Measurements from ENCODE around the gene PLA2G12B. TPM values are rescaled to one million over a fixed set of nuclear protein-coding genes. Genes with fewer than 3 reads are reported as not detected.
"Not testable (repeated sequence)": the region's sequence is repeated elsewhere in the genome, so short reads cannot be mapped to it uniquely, and the experiment has no call there.

The PLA2G12B gene
- total RNA-seq, 1 donor from 2014 or later: 3.8 TPM

DNA sequence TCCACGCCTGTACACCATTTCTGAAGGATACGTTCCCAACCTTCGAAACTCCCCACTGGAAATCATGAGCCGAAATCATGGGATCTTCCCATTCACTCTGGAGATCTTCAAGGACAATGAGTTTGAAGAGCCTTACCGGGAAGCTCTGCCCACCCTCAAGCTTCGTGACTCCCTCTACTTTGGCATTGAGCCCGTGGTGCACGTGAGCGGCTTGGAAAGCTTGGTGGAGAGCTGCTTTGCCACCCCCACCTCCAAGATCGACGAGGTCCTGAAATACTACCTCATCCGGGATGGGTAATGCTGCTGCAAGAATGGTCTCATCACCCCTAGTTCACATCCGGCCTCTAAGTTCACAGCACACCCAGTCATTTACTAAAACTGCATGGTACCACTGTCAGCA, 30.3 kb downstream of the PLA2G12B start:
- Mint-ChIP-seq H3K4me1 (ENCODE audit: low read depth) (peaks cover 3% of the 10 kb centered on the region), H3K9me3 (ENCODE audit: low read depth) (peaks cover 16% of the 10 kb centered on the region)

DNA sequence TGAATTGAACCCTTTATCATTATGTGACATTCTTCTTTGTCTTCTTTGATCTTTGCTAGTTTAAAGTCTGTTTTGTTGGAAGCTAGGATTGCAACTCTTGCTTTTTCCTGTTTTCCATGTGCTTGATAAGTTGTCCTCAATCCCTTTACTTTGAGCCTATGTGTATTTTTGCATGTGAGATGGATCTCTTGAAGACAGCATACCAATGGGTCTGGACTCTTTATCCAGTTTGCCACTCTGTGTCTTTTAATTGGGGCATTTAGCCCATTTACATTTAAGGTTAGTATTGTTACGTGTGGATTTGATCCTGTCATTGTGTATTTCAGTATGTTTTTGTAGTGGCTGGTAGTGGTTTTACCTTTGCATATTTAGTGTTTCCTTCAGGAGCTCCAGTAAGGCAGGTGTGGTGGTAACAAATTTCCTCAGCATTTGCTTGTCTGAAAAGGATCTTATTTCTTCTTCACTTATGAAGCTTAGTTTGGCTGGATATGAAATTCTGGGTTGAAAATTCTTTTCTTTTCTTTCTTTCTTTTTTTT, 33.4 kb downstream of the PLA2G12B start:
- not testable (repeated sequence) for H3K4me3 Mint-ChIP-seq (ENCODE audit: low read depth); DNase-seq (ENCODE audit: low spot score, unreplicated experiment); H3K27ac Mint-ChIP-seq; H3K4me1 Mint-ChIP-seq (ENCODE audit: low read depth); H3K27me3 Mint-ChIP-seq
- H3K9me3 Mint-ChIP-seq (ENCODE audit: low read depth): peaks cover 27% of the 10 kb centered on the region
- peaks cover 44% of the 10 kb centered on the region for H3K36me3 Mint-ChIP-seq (ENCODE audit: insufficient read depth)

More for the DNA sequence above, 30.3 kb downstream of the PLA2G12B start:
- peaks cover 28% of the 10 kb centered on the region for H3K36me3 Mint-ChIP-seq (ENCODE audit: insufficient read depth)
- H3K27me3 Mint-ChIP-seq: no peaks in the 10 kb centered on the region
- no peak overlapping the region for H3K4me3 Mint-ChIP-seq (ENCODE audit: low read depth)
- no peak overlapping the region for H3K27ac Mint-ChIP-seq
- TF ChIP-seq CTCF (IDR thresholded peaks at IDR 0.05; ENCODE audit: unreplicated experiment): no peak
- no peak for DNase-seq (ENCODE audit: low spot score, unreplicated experiment)

DNA sequence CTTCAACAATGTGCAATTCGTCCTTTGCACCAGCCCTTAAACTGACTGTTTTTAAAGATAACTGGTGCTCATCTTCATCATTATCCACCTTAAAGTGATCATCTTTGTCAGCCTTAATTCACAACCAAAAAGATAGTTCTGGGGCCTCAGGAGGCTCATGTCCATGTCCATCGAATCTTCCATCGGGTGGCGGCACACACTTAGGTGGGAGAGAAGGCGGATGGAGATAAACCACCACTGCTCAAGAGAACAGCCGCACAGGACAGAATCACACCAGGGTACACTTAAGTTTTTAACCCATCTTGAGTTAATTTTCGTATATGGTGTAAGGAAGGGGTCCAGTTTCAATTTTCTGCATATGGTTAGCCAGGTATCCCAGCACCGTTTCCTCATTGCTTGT, 36.3 kb downstream of the PLA2G12B start:
- Mint-ChIP-seq H3K4me1 (ENCODE audit: low read depth) (no peaks in the 10 kb centered on the region), H3K9me3 (ENCODE audit: low read depth) (peaks cover 27% of the 10 kb centered on the region), H3K27ac (no peak overlapping the region), H3K27me3 (no peaks in the 10 kb centered on the region), H3K4me3 (ENCODE audit: low read depth) (no peak overlapping the region), H3K36me3 (ENCODE audit: insufficient read depth) (peaks cover 42% of the 10 kb centered on the region)
- no peak for TF ChIP-seq CTCF (IDR thresholded peaks at IDR 0.05; ENCODE audit: unreplicated experiment)
- no peak for DNase-seq (ENCODE audit: low spot score, unreplicated experiment)

DNA sequence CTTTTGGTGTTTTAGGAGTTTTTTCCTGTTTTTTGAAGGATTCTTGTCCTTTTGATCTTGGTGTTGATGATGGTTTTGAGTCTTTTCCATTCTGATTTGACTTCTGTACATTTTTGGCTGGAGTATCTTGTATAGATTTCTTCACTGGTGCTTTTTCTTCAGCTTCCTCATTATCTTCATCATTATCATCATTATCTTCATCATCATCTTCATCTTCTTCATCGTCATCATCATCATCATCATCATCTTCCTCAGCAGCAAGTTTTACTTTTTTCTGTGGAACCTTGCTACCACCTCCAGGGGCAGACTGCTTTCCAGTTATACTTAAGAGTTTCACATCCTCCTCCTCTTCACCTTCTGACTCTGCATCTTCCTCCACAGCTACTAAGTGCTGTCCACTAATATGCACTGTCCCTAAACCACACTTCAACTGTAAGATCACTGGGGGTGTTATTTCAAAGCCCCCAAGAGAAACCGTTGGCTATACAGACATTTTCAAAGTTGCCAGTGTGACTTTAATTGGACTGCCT, 36.7 kb downstream of the PLA2G12B start:
- DNase-seq (ENCODE audit: low spot score, unreplicated experiment); H3K4me3 Mint-ChIP-seq (ENCODE audit: low read depth); H3K27me3 Mint-ChIP-seq; H3K4me1 Mint-ChIP-seq (ENCODE audit: low read depth); H3K27ac Mint-ChIP-seq: not testable (repeated sequence)
- peaks cover 27% of the 10 kb centered on the region for H3K9me3 Mint-ChIP-seq (ENCODE audit: low read depth)
- H3K36me3 Mint-ChIP-seq (ENCODE audit: insufficient read depth): peaks cover 42% of the 10 kb centered on the region

DNA sequence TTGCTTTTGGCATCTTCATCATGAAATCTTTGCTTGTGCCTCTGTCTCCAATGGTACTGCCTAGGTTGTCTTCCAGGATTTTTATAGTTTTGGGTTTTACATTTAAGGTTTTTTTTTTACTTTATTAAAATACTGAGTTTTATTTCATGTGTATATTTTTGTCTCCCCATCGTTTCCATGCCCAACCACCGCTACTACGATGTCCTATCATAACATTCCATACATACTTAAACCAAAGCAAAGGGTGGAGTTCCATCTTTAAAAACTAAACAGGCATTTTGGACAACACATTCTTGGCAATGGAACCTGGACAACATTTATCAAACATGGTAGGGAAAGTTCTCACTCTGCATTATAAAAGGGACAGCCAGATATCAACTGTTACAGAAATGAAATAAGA, 37.4 kb downstream of the PLA2G12B start:
- H3K27ac Mint-ChIP-seq; H3K4me3 Mint-ChIP-seq (ENCODE audit: low read depth); H3K4me1 Mint-ChIP-seq (ENCODE audit: low read depth); H3K27me3 Mint-ChIP-seq; DNase-seq (ENCODE audit: low spot score, unreplicated experiment): not testable (repeated sequence)
- Mint-ChIP-seq H3K36me3 (ENCODE audit: insufficient read depth) (peaks cover 40% of the 10 kb centered on the region), H3K9me3 (ENCODE audit: low read depth) (peaks cover 27% of the 10 kb centered on the region)

DNA sequence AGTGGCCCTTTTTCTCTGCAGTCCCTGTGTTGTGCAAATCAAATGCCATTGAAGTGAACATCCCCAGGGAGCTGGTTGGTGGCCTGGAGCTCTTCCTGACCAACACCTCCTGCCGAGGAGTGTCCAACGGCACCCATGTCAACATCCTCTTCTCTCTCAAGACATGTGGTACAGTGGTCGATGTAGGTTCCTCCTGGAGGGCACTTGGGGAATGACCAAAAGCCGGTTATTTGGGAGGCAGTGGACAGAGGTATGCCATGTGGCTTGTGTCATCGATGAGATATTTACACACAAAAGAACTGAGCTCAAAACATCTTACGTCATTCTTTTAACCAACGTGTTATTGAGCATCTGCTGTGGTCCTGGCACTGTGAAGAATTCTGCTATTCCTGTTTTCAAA, 41.3 kb downstream of the PLA2G12B start:
- DNase-seq (ENCODE audit: low spot score, unreplicated experiment): no peak
- Mint-ChIP-seq H3K4me3 (ENCODE audit: low read depth) (no peak overlapping the region), H3K9me3 (ENCODE audit: low read depth) (peaks cover 1% of the 10 kb centered on the region), H3K27me3 (no peaks in the 10 kb centered on the region), H3K4me1 (ENCODE audit: low read depth) (no peaks in the 10 kb centered on the region), H3K36me3 (ENCODE audit: insufficient read depth) (peaks cover 16% of the 10 kb centered on the region), H3K27ac (no peak overlapping the region)
- no peak for TF ChIP-seq CTCF (IDR thresholded peaks at IDR 0.05; ENCODE audit: unreplicated experiment)

- Mint-ChIP-seq H3K27me3 (no peaks in the 10 kb centered on the region), H3K9me3 (ENCODE audit: low read depth) (no peaks in the 10 kb centered on the region), H3K27ac (no peak overlapping the region), H3K36me3 (ENCODE audit: insufficient read depth) (peaks cover 12% of the 10 kb centered on the region), H3K4me3 (ENCODE audit: low read depth) (no peak overlapping the region), H3K4me1 (ENCODE audit: low read depth) (no peaks in the 10 kb centered on the region)
- no peak for TF ChIP-seq CTCF (IDR thresholded peaks at IDR 0.05; ENCODE audit: unreplicated experiment)
- DNase-seq (ENCODE audit: low spot score, unreplicated experiment): no peak
Observed at GRCh38 chr10:72912736-72913135, 41.9 kb downstream of the PLA2G12B start.

Data from progenitor cell of endocrine pancreas (in vitro differentiated cells).